K562 (cell line): Measurements from ENCODE around the gene ENSA. TPM values are rescaled to one million over a fixed set of nuclear protein-coding genes. Genes with fewer than 3 reads are reported as not detected.
A peak's percentile ranks its signal among the peaks of the same experiment; 100 is the strongest.

Experiments
- CBX1 ChIP-seq: sonication (generic); IDR thresholded peaks from 2 replicates; pipeline ENCODE4 v1.6.1; 2016; ENCODE audit warnings: antibody characterized with exemption, low read depth, mild to moderate bottlenecking
- CEBPB ChIP-seq: fragments of 450-650 bp; IDR thresholded peaks from 2 replicates; pipeline ENCODE4 v1.6.1; 2016; ENCODE audit warnings: missing genetic modification characterization, missing compliant biosample characterization
- KLF16 ChIP-seq: IDR thresholded peaks from 2 replicates; pipeline ENCODE4 v1.6.1; 2016; ENCODE audit warnings: antibody characterized with exemption
- NFE2 ChIP-seq: IDR thresholded peaks from 2 replicates; pipeline ENCODE4 v1.6.1; 2014; ENCODE audit warnings: antibody characterized with exemption, low read depth
- NFIX ChIP-seq: fragments of 250-450 bp; sonication (Bioruptor Pico); IDR thresholded peaks from 2 replicates; pipeline ENCODE4 v1.4.0; 2020; ENCODE audit warnings: low read depth, mild to moderate bottlenecking, moderate library complexity
- POLR2AphosphoS2 ChIP-seq: IDR thresholded peaks from 2 replicates; pipeline ENCODE4 v1.6.1; 2012; ENCODE audit warnings: low read length, improper control_type of control experiment
- PTTG1 ChIP-seq: fragments of 450-650 bp; IDR thresholded peaks from 2 replicates; pipeline ENCODE4 v1.6.1; 2016; ENCODE audit warnings: low read depth, mild to moderate bottlenecking, missing genetic modification characterization, missing compliant biosample characterization
- RAD21 ChIP-seq, 2 experiments: fragments of 250-450 bp in 1 of 2; fragments of 450-650 bp in 1 of 2; sonication (Bioruptor Pico) in 1 of 2; formaldehyde crosslinking in 1 of 2; IDR thresholded peaks in 1 of 2; conservative IDR thresholded peaks in 1 of 2; 2 replicates each; pipeline versions ENCODE4 v1.4.0 to v1.8.0; 2020 to 2022; ENCODE audit warnings: mild to moderate bottlenecking in 2 of 2, moderate library complexity in 1 of 2
- RBM34 ChIP-seq: fragments of 200-400 bp; formaldehyde crosslinking; IDR thresholded peaks from 2 replicates; pipeline ENCODE4 v1.6.1; 2018; ENCODE audit warnings: low read length, borderline replicate concordance; ENCODE audit not compliant: insufficient read depth
- SMARCB1 ChIP-seq: IDR thresholded peaks from 2 replicates; pipeline ENCODE4 v1.6.1; 2011; ENCODE audit warnings: improper control_type of control experiment, low read depth; ENCODE audit not compliant: insufficient read length
- TAL1 ChIP-seq: fragments of 450-650 bp; IDR thresholded peaks from 2 replicates; pipeline ENCODE4 v1.6.1; 2016; ENCODE audit warnings: mild to moderate bottlenecking
- TFAM ChIP-seq: fragments of 250-450 bp; sonication (Bioruptor Pico); conservative IDR thresholded peaks from 2 replicates; pipeline ENCODE4 v1.5.0; 2021; ENCODE audit warnings: mild to moderate bottlenecking, moderate library complexity
- ZNF124 ChIP-seq: sonication (generic); formaldehyde crosslinking; IDR thresholded peaks from 2 replicates; pipeline ENCODE4 v1.8.1; 2022; ENCODE audit warnings: missing genetic modification reagents
- ZNF146 ChIP-seq: IDR thresholded peaks from one replicate; pipeline ENCODE4 v1.6.1; 2018; ENCODE audit warnings: missing compliant biosample characterization; ENCODE audit not compliant: unreplicated experiment
- ZNF79 ChIP-seq: fragments of 250-450 bp; sonication (Bioruptor Pico); IDR thresholded peaks from 2 replicates; pipeline ENCODE4 v1.4.0; 2020; ENCODE audit warnings: low read depth, mild to moderate bottlenecking, moderate library complexity
- polyA plus RNA-seq, 8 experiments: library from polyadenylated mRNA; depleted of rRNA in 4 of 8; stranded (reverse) in 5 of 8; unstranded in 3 of 8; fragments of >200 nt; fragmentation: Nextera tagmentation in 2 of 8; fragmentation: Illumina TruSeq in 1 of 8; extraction: Ambion mirVana in 2 of 8; extraction: Trizol in 1 of 8; gene quantifications; 2 replicates each; pipeline versions ENCODE4 v1.2.1 to v1.2.3, GENCODE V29; 2011 to 2014; ENCODE audit warnings: inconsistent platforms in 1 of 8, missing spikeins in 1 of 8
- total RNA-seq, 7 experiments: library from RNA; depleted of rRNA in 6 of 7; stranded (reverse); fragments of >200 nt in 6 of 7; fragmentation: Illumina TruSeq in 2 of 7; extraction: Trizol in 2 of 7; gene quantifications; 2 replicates each; pipeline versions ENCODE4 v1.2.1 to v1.2.3, GENCODE V29; 2011 to 2021; ENCODE audit warnings: low replicate concordance in 1 of 7
- TF ChIP-seq, protein P1 (sequence below): fragments of 250-450 bp; sonication (Bioruptor Pico); IDR thresholded peaks from 2 replicates; pipeline ENCODE4 v1.5.0; 2021; ENCODE audit warnings: mild to moderate bottlenecking, borderline replicate concordance
- TF ChIP-seq, protein P2 (sequence below), 3 experiments: fragments of 200-800 bp in 1 of 3; fragments of 250-450 bp in 1 of 3; fragments of 450-650 bp in 1 of 3; sonication (Bioruptor Pico) in 1 of 3; sonication (Bioruptor generic) in 1 of 3; formaldehyde crosslinking in 1 of 3; IDR thresholded peaks; 2 replicates each; pipeline versions ENCODE4 v1.6.1 to v1.8.0; 2016 to 2022; ENCODE audit warnings: mild to moderate bottlenecking in 2 of 3, missing genetic modification characterization in 2 of 3, missing compliant biosample characterization in 1 of 3, moderate library complexity in 1 of 3
- TF ChIP-seq, protein P3 (sequence below): fragments of 450-650 bp; formaldehyde crosslinking; IDR thresholded peaks from 2 replicates; pipeline ENCODE4 v1.4.0; 2022; ENCODE audit warnings: missing genetic modification characterization
- TF ChIP-seq, protein P4 (sequence below): IDR thresholded peaks from 2 replicates; pipeline ENCODE4 v1.6.1; 2016; ENCODE audit warnings: missing genetic modification characterization, missing compliant biosample characterization

Gene ENSA
- total and polyA plus RNA-seq, 9 of the 15 experiments (the other 6 are each of a cell fraction or from before 2014, with no cell fraction given) = 68.1 to 605 (median 188) TPM

DNA sequence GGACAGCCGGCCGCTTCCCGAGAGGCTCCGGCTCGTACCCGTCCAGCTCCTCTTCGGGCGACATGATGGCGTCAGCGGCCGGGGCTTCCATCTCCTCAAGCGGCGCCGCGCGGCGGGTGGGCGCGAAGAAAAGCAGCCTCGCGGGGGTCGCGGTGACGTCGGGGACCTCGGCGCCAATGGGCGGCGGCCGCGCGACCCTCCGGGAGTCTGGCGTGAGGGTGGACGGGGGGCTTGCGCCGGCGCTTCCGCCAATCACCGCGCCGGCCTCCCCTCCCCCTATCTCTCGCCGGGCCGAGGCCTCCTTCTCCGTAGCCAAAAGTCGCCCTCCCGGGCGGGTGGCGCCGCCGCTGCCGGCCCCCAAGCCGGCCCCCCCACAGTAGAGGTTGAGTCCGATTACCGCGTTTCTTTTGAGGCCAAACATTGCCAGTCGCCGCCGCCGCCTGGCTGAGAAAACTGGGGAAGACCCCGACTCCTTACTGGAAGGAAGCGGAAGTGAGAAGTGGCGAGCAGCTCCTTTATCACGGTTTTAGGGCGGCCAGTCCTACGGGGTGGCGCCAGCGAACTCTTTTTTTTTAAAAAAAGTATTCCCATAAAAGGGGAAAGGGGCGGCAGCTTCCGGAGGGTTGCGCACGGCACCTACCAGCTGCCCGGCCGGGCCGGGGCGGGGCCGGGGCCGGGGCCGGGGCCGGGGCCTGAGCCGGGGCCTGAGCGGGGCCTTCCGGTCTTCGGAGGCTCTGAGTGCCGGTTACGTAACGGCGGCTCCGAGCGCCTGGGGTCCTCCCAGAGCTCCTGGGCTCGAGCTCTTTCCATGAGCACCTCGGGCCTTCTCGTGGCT lies 50.1 kb downstream of the ENSA start, which contains the start of gene MCL1 (continued):
- no peak for TF ChIP-seq SMARCB1
- TF ChIP-seq KLF16 = no peak
- peak; percentile 11 for TF ChIP-seq ZNF146
- peak; percentile 92; the same call in 1 of the 2 replicates for TF ChIP-seq POLR2AphosphoS2
- TF ChIP-seq TAL1 = no peak; the same call in 1 of the 2 replicates
- no peak for TF ChIP-seq RBM34
- no peak for TF ChIP-seq NFIX
- TF ChIP-seq ZNF124 (CRISPR knock-in tag) = no peak
- TF ChIP-seq ZNF79 (CRISPR knock-in tag) = no peak
- TF ChIP-seq, protein P1, sequence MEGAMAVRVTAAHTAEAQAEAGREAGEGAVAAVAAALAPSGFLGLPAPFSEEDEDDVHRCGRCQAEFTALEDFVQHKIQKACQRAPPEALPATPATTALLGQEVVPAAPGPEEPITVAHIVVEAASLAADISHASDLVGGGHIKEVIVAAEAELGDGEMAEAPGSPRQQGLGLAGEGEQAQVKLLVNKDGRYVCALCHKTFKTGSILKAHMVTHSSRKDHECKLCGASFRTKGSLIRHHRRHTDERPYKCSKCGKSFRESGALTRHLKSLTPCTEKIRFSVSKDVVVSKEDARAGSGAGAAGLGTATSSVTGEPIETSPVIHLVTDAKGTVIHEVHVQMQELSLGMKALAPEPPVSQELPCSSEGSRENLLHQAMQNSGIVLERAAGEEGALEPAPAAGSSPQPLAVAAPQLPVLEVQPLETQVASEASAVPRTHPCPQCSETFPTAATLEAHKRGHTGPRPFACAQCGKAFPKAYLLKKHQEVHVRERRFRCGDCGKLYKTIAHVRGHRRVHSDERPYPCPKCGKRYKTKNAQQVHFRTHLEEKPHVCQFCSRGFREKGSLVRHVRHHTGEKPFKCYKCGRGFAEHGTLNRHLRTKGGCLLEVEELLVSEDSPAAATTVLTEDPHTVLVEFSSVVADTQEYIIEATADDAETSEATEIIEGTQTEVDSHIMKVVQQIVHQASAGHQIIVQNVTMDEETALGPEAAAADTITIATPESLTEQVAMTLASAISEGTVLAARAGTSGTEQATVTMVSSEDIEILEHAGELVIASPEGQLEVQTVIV (CRISPR knock-in tag) = no peak
- TF ChIP-seq PTTG1 (tag) = no peak
- peak; percentile 87 for TF ChIP-seq CBX1
- TF ChIP-seq NFE2 = no peak
- TF ChIP-seq, protein P2, sequence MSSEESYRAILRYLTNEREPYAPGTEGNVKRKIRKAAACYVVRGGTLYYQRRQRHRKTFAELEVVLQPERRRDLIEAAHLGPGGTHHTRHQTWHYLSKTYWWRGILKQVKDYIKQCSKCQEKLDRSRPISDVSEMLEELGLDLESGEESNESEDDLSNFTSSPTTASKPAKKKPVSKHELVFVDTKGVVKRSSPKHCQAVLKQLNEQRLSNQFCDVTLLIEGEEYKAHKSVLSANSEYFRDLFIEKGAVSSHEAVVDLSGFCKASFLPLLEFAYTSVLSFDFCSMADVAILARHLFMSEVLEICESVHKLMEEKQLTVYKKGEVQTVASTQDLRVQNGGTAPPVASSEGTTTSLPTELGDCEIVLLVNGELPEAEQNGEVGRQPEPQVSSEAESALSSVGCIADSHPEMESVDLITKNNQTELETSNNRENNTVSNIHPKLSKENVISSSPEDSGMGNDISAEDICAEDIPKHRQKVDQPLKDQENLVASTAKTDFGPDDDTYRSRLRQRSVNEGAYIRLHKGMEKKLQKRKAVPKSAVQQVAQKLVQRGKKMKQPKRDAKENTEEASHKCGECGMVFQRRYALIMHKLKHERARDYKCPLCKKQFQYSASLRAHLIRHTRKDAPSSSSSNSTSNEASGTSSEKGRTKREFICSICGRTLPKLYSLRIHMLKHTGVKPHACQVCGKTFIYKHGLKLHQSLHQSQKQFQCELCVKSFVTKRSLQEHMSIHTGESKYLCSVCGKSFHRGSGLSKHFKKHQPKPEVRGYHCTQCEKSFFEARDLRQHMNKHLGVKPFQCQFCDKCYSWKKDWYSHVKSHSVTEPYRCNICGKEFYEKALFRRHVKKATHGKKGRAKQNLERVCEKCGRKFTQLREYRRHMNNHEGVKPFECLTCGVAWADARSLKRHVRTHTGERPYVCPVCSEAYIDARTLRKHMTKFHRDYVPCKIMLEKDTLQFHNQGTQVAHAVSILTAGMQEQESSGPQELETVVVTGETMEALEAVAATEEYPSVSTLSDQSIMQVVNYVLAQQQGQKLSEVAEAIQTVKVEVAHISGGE (CRISPR knock-in tag; IDR thresholded peaks at IDR 0.05) = peak in 1 of 3 experiments; percentile 65; a peak in 2 of 6 replicates
- TF ChIP-seq TFAM = no peak
- TF ChIP-seq, protein P3, sequence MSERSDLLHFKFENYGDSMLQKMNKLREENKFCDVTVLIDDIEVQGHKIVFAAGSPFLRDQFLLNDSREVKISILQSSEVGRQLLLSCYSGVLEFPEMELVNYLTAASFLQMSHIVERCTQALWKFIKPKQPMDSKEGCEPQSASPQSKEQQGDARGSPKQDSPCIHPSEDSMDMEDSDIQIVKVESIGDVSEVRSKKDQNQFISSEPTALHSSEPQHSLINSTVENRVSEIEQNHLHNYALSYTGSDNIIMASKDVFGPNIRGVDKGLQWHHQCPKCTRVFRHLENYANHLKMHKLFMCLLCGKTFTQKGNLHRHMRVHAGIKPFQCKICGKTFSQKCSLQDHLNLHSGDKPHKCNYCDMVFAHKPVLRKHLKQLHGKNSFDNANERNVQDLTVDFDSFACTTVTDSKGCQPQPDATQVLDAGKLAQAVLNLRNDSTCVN (CRISPR knock-in tag) = no peak
- TF ChIP-seq, protein P4, sequence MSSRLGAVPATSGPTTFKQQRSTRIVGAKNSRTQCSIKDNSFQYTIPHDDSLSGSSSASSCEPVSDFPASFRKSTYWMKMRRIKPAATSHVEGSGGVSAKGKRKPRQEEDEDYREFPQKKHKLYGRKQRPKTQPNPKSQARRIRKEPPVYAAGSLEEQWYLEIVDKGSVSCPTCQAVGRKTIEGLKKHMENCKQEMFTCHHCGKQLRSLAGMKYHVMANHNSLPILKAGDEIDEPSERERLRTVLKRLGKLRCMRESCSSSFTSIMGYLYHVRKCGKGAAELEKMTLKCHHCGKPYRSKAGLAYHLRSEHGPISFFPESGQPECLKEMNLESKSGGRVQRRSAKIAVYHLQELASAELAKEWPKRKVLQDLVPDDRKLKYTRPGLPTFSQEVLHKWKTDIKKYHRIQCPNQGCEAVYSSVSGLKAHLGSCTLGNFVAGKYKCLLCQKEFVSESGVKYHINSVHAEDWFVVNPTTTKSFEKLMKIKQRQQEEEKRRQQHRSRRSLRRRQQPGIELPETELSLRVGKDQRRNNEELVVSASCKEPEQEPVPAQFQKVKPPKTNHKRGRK (tag) = no peak
- no peak for TF ChIP-seq RAD21 (CRISPR knock-in tag; conservative IDR thresholded peaks at IDR 0.05 in 1 of 2, IDR thresholded peaks at IDR 0.05 in 1 of 2)
- 0 out of 2 replicates have a peak, but pooled peaks have one; percentile 59 for TF ChIP-seq CEBPB
